ENCODE data around the gene DNAJC11.
"Not testable (repeated sequence)": the region's sequence is repeated elsewhere in the genome, so short reads cannot be mapped to it uniquely, and the experiment has no call there.

Gene DNAJC11, protein sequence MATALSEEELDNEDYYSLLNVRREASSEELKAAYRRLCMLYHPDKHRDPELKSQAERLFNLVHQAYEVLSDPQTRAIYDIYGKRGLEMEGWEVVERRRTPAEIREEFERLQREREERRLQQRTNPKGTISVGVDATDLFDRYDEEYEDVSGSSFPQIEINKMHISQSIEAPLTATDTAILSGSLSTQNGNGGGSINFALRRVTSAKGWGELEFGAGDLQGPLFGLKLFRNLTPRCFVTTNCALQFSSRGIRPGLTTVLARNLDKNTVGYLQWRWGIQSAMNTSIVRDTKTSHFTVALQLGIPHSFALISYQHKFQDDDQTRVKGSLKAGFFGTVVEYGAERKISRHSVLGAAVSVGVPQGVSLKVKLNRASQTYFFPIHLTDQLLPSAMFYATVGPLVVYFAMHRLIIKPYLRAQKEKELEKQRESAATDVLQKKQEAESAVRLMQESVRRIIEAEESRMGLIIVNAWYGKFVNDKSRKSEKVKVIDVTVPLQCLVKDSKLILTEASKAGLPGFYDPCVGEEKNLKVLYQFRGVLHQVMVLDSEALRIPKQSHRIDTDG

GRCh38 chr1:6701437-6702153 lies at the start of gene DNAJC11:
Gene DNAJC11, minus strand, starts transcription at chr1:6701816. Its CDS starts 16 bp downstream, at chr1:6701800.
- peak; percentile 86 to 90 for DNase-seq (ENCODE audit: low read depth in 1 of 2, low spot score in 1 of 2)

GRCh38 chr1:6750490-6750889 lies 48.9 kb upstream of the DNAJC11 start:
- no peak for DNase-seq (ENCODE audit: low read depth in 1 of 2, low spot score in 1 of 2)

GRCh38 chr1:6747674-6748073 lies 46.1 kb upstream of the DNAJC11 start:
- DNase-seq (ENCODE audit: low read depth in 1 of 2, low spot score in 1 of 2) = no peak

DNA sequence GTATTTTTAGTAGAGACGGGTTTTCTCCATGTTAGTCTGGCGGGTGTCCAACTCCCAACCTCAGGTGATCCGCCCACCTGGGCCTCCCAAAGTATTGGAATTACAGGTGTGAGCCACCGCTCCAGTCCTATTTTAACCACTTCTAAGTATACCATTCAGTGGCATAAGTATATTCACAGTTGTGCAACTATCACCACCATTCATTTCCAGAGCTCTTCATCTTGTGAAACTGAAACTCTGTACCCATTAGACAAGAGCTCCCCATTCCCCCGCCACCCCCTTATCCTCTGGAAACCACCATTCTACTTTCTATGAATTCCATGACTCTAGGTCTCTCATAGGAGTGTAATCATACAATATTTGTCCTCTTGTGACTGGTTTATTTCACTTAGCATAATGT lies 43.5 kb upstream of the DNAJC11 start:
- DNase-seq (ENCODE audit: low read depth in 1 of 2, low spot score in 1 of 2) = no peak

- DNase-seq (ENCODE audit: low read depth in 1 of 2, low spot score in 1 of 2) = no peak
These were observed 41.8 kb upstream of the DNAJC11 start for GRCh38 chr1:6743189-6744101.

DNA sequence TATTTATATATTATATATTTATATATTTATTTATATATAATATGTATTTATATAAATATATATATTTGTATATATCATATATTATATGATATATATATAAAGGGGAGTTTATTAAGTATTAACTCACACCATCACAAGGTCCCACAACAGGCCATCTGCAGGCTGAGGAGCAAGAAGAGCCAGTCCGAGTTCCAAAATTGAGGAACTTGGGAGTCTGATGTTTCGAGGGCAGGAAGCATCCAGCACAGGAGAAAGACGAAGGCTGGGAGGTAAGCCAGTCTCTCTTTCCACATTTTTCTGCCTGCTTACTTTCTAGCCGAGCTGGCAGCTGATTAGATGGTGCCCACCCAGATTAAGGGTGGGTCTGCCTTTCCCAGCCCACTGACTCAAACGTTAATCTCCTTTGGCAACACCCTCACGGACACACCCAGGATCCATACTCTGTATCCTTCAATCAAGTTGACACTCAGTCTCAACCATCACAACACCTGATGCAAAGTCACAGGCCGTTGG lies 41.1 kb upstream of the DNAJC11 start:
- not testable (repeated sequence) for DNase-seq (ENCODE audit: low read depth in 1 of 2, low spot score in 1 of 2)

- DNase-seq (ENCODE audit: low read depth in 1 of 2, low spot score in 1 of 2) = no peak
These were observed 37.5 kb upstream of the DNAJC11 start for GRCh38 chr1:6738987-6739676.

DNA sequence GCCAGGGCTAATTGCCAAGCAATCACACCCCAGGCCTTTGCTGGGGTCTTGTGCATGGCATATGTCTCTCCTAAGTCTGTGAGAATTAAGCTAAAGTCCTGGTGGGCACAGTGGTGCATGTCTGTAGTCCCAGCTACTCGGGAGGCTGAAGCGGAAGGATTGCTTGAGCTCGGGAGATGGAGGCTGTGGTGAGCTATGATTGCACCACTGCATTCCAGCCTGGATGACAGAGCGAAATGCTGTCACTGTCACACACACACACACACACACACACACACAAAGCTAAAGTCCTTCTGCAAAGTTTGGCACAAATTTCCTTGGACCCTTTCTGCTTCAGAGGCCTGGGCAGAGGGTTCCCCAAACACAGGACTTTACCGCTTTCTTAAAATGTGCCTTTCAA lies 31.3 kb upstream of the DNAJC11 start:
- no peak for DNase-seq (ENCODE audit: low read depth in 1 of 2, low spot score in 1 of 2)

DNA sequence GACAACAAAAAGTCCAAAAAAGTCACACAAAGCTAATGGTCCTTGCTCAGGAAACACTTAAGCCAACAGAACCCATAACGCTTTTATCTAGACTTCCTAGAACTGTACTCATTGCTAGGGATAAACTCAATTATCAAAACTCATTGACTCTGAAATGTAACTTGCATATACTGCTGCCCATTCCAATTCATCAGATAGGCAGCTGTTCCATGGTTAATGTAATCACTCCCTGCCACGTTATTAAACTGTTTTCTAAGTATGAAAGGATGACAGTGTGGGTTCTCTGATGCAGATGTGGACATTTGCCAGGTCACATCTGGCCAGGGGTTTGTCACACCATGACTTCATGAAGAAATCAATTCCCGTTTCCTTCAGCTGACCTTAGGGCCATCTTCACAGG lies 30.3 kb upstream of the DNAJC11 start:
- no peak for DNase-seq (ENCODE audit: low read depth in 1 of 2, low spot score in 1 of 2)

DNA sequence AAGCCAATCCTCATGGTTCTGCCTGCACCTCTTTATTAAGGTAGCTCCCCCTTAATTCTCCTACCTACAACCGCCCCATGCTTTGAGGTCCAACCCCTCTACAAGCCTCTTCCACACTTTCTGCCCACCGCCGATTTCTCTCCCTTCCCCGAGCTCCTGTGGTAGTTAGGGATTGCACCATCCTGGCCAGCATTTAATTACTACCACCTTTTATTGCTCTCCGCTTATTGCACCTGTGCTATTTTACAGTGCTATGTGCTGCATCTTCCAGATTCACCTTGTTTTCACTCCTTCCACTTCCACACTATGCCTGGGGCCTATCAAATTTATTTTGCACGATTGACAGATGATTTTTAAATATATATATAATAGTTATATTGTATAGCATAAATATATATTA lies 29.3 kb upstream of the DNAJC11 start:
- DNase-seq (ENCODE audit: low read depth in 1 of 2, low spot score in 1 of 2) = no peak

GRCh38 chr1:6730473-6730872 lies 28.9 kb upstream of the DNAJC11 start:
- DNase-seq (ENCODE audit: low read depth in 1 of 2, low spot score in 1 of 2) = no peak

DNA sequence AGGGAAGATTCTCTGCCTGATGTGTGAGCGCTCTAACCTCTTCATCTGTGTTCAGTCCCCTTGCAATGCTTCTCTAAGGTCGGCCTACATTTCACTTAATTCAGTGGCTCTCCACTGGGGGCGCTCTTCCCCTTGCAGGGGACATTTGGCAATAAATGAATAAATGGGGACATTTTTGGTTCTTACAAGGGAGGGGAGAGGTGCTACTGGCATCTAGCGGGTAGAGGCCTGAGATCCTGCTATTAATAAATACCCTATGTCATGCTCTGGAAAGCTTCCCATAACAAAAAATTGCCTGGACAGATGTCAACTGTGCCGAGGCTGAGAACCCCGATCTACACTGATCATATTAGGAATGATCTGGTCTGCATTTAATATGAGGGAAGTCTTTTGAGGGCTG lies 25.9 kb upstream of the DNAJC11 start:
- DNase-seq (ENCODE audit: low read depth in 1 of 2, low spot score in 1 of 2) = peak; percentile 15 to 36

DNA sequence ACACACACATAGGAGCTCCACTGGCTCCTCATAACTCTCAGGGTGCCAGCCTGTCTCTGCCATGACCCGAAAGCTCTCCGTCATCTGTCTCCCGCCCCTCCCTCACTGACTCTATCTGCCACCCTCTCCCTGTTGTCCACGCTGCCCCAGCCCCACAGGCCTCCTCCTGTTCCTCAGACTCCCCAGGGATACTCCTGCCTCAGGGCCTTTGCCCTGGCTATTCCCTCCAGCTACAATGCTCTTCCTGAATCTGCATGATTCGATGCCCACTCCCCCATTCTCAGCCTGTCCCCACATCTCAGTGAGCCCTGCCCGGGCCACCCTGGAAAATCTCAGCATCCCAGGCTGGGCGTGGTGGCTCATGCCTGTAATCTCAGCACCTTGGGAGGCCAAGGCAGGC lies 24.6 kb upstream of the DNAJC11 start:
- no peak for DNase-seq (ENCODE audit: low read depth in 1 of 2, low spot score in 1 of 2)

- no peak for DNase-seq (ENCODE audit: low read depth in 1 of 2, low spot score in 1 of 2)
These were observed 23.0 kb upstream of the DNAJC11 start for GRCh38 chr1:6724517-6725141.

DNA sequence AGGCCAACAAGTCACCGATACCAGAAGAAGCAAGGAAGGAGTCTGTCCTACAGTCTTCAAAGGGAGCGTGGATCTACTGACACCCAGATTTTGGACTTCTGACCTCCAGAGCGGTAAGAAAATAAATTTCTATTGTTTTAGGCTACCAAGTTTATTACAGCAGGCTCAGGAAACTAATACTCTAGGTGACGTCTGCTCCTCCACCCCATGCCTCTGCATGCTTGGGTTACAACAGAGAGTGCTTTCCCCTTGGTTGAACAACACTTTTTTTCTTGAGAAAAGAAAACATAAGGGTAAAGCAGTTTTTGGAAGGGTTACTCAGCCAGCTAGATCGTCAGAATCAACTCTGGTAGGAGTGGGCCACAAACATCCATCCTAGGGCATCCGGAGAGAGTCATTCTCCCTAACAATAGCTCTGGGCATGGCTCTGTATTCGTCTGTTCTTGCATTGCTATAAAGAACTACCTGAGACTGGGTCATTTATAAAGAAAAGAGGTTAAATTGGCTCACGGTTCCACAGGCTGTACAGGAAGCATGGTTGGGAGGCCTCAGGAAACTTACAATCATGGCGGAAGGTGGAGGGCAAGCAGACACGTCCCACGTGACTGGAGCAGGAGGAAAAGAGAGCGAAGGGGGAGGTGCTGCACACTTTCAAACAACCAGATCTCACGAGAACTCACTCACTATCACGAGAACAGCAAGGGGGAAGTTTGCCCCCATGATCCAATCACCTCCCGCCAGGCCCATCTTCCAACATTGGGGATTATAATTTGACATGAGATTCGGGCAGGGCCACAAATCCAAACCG lies 22.2 kb upstream of the DNAJC11 start:
- DNase-seq (ENCODE audit: low read depth in 1 of 2, low spot score in 1 of 2) = no peak

DNA sequence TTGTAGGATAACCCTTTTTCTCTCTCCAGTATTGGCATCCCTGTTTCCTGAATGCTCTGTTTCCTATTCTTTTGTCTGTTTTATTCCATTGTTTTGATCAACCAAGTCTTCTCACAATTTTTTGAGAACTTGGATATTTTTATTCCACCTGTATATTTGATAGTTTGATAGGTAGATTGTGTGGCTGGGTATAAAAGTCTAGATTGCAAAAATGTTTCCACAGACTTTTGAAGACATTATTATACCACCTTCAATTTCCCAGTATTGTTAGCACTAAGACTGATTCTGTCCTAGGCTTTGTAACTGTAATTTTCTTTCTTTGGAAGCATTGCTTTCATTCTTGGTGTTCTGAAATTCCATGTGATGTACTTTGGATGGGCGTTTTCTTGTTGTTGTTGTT lies 9.6 kb upstream of the DNAJC11 start:
- DNase-seq (ENCODE audit: low read depth in 1 of 2, low spot score in 1 of 2) = no peak

- no peak for DNase-seq (ENCODE audit: low read depth in 1 of 2, low spot score in 1 of 2)
These were observed 3.1 kb upstream of the DNAJC11 start for GRCh38 chr1:6704746-6705145.

DNA sequence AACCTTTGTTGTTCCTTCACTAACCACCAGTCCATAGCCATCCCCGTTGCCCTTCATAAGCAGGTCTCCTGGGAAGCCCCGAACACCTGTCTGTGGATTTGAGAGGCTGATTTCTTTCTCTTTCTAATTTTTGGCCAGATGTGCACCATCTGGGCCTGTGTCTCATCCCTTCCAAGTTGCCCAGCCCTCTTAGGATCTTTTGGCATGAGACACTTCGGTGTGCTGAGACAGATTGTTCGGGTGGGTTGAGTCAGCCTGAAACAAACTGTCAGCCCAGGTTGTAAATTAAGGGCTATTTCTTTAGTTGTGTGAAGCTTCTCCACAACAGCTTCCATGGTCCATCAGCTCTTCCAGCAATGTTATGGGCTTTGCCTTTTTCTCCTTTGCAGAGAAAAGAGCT lies 1.4 kb upstream of the DNAJC11 start:
- DNase-seq (ENCODE audit: low read depth in 1 of 2, low spot score in 1 of 2) = no peak

DNA sequence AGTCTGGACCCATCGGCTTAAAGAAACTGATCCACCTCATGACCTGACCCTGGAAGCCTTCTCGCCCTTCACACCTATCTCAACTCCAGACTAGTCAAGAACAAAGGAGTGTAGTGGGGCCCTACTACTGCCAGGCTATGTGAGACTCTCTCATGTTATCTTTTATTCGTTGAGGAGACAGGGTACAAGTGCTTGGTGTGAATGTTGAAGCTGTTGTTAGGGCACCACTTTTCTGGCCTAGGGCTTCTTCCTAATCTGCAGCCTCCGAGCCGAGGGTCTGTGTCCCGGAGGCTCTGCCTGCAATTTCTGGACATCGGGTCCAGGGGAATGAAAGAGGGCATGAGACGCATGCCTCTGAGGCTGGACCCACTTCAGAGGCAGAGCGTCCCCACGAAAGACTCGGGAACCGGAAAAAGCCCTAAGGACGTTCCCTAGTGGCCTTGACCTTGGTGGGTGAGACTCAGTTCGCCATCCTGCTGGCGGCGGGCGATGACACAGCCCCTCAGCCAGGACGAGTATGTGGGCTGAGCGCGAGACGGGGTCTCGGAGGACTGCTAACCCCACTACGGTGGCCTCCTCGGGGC lies 671 bp downstream of the DNAJC11 start:
- DNase-seq (ENCODE audit: low read depth in 1 of 2, low spot score in 1 of 2) = no peak
